NCI-H510A (cell line): Measurements from ENCODE around the gene DHX38.

Source experiments
- DNase-seq: peaks from one replicate; lab custom pipeline; 2025; lab: John Stamatoyannopoulos, UW

The DHX38 gene

GRCh38 chr16:72122308-72122707 lies 28.7 kb downstream of the DHX38 start:
- no peak for DNase-seq

- DNase-seq, result no peak
Observed at GRCh38 chr16:72122916-72123315, 29.3 kb downstream of the DHX38 start.

GRCh38 chr16:72123426-72123825 lies 29.8 kb downstream of the DHX38 start:
- no peak for DNase-seq

GRCh38 chr16:72124148-72124547 lies 30.5 kb downstream of the DHX38 start:
- DNase-seq, result no peak

- peak; percentile 51 for DNase-seq
Observed at GRCh38 chr16:72124761-72125634, 31.4 kb downstream of the DHX38 start.

GRCh38 chr16:72125635-72126428 lies 32.2 kb downstream of the DHX38 start:
- no peak for DNase-seq

GRCh38 chr16:72126429-72126765 lies 32.8 kb downstream of the DHX38 start:
- no peak for DNase-seq

GRCh38 chr16:72128701-72129100 lies 35.1 kb downstream of the DHX38 start:
- DNase-seq, result no peak

GRCh38 chr16:72129976-72130656 lies 36.5 kb downstream of the DHX38 start:
- peak; percentile 7 for DNase-seq

GRCh38 chr16:72131036-72131435 lies 37.4 kb downstream of the DHX38 start:
- no peak for DNase-seq

- DNase-seq, result no peak
Observed at GRCh38 chr16:72132726-72133125, 39.1 kb downstream of the DHX38 start.

GRCh38 chr16:72134507-72134906 lies 40.9 kb downstream of the DHX38 start:
- DNase-seq, result no peak

- no peak for DNase-seq
Observed at GRCh38 chr16:72137380-72138063, 43.9 kb downstream of the DHX38 start.

GRCh38 chr16:72138064-72138572 lies 44.5 kb downstream of the DHX38 start:
- no peak for DNase-seq

GRCh38 chr16:72139908-72140307 lies 46.3 kb downstream of the DHX38 start:
- DNase-seq, result no peak

GRCh38 chr16:72142476-72142875 lies 48.8 kb downstream of the DHX38 start:
- DNase-seq, result no peak

- no peak for DNase-seq
Observed at GRCh38 chr16:72149676-72150464, 56.2 kb downstream of the DHX38 start.

GRCh38 chr16:72159386-72159785 lies 65.7 kb downstream of the DHX38 start:
- no peak for DNase-seq

GRCh38 chr16:72159801-72160200 lies 66.2 kb downstream of the DHX38 start:
- no peak for DNase-seq

- no peak for DNase-seq
Observed at GRCh38 chr16:72162105-72162692, 68.6 kb downstream of the DHX38 start.
